OCI-LY1 (cell line): ENCODE data around the gene POLR2J3.
"Not testable (repeated sequence)": the region's sequence is repeated elsewhere in the genome, so short reads cannot be mapped to it uniquely, and the experiment has no call there.

Experiments used
- CTCF ChIP-seq: fragments of 200-600 bp; sonication (generic), shearing (Covaris generic); IDR thresholded peaks from 2 replicates; pipeline ENCODE4 v1.5.1; 2017; ENCODE audit warnings: mild to moderate bottlenecking, antibody characterized with exemption, low read length, moderate library complexity, mixed read lengths
- EZH2 ChIP-seq: fragments of 200-600 bp; sonication (generic), shearing (Covaris generic); IDR thresholded peaks from 2 replicates; pipeline ENCODE4 v1.8.0; 2017; ENCODE audit warnings: borderline replicate concordance, mixed run types, mild to moderate bottlenecking, antibody characterized with exemption, low read length, moderate library complexity, mixed read lengths

- not testable (repeated sequence) for TF ChIP-seq CTCF, EZH2
Measured at GRCh38 chr7:102542771-102543170, 29.6 kb downstream of the POLR2J3 start.
